GM18867 (cell line): ENCODE results near the gene NEU2.
A peak's percentile ranks its signal among the peaks of the same experiment; 100 is the strongest.
"Not testable (repeated sequence)": the region's sequence is repeated elsewhere in the genome, so short reads cannot be mapped to it uniquely, and the experiment has no call there.

Experiments
- ATAC-seq: cut with Tn5 transposase; IDR thresholded peaks from one replicate; pipeline ENCODE4 v1.9.1; 2021; ENCODE audit warnings: mild to moderate bottlenecking, moderate library complexity; ENCODE audit not compliant: unreplicated experiment

The NEU2 gene

DNA sequence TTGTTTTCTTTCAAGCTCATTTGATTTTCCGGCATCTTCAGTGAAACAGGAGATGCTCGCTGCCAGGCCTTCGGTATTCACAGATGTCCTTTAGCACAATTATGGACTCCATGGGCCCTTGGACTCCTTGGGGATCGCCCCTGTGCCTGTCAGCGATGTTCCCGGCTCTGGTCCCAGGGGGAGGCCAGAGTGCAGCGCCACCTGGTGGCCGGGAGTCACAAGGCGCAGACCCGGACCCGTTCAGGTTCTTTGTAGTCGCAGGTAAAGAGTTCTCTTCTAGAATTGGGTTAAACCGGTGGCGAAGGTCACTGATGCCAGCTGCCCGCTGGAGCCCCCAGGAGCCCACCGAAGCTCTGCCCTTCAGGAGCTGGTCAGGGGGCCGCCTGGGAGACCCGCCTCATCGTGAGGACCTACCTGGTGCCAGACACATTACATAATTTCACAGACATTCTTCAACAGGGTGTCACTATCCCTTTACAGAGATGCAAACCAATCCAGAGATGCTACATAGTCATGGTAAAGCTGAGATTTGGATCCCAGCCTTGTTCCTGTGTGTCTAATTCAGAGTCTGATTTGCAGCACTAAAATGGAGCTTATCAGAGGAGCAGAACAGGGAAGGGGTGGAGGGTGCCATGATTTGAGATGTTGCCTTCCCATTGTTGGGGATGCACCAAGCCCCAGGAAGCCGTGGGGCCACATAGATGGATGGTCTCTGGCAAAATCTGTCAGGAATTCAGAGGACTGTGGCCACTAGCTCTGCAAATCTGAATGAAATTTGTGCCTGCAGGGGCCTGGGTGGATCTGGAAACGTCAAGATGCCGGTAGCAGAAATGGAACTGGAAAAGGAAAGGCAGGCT, 21.7 kb downstream of the NEU2 start:
- no peak for ATAC-seq

DNA sequence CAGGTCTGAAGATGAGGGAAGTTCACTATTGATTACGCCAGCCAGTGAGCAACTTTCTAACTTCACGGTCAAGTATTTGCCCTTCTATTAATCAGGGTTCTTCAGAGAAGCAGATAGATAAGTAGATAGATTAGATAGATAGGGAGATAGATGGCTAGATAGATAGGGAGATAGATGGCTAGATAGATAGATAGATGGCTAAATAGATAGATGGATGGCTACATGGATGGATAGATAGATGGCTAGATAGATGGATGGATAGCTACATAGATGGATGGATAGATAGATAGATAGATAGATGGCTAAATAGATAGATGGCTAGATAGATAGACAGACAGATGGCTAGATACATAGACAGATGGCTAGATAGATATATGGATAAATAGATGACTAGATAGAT, 22.9 kb downstream of the NEU2 start:
- ATAC-seq = no peak

DNA sequence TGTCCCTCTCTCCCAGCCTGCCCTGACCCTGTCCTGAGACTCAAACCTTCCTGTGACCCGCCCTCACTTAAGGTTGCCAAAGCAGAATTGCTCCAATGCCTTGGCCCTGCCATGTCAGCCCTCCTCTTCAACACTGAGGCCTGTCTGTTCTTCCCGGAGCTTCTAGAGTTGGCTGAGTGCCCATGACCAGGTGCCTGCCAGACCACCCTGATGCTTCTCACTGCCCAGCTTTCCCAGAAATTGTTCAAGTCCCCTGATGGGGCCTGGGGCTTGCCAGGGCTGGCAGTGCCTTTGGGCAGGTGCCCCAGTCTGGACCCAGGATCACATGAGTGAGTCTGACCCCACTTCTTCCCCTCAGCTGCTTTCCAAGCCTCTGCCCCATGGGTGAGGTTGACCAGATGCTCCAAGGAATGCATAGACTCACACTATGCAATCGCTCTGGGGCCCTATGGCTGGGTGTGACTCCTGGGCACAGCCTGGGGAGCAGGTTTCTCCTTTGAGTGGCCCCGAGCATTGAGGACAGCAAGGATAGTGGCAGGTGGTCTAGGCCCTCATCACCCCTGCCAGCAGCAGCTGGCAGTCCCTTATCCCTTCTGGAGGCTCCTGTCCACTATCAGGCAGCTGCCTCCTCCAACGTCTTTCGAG, 24.6 kb downstream of the NEU2 start:
- ATAC-seq = no peak

DNA sequence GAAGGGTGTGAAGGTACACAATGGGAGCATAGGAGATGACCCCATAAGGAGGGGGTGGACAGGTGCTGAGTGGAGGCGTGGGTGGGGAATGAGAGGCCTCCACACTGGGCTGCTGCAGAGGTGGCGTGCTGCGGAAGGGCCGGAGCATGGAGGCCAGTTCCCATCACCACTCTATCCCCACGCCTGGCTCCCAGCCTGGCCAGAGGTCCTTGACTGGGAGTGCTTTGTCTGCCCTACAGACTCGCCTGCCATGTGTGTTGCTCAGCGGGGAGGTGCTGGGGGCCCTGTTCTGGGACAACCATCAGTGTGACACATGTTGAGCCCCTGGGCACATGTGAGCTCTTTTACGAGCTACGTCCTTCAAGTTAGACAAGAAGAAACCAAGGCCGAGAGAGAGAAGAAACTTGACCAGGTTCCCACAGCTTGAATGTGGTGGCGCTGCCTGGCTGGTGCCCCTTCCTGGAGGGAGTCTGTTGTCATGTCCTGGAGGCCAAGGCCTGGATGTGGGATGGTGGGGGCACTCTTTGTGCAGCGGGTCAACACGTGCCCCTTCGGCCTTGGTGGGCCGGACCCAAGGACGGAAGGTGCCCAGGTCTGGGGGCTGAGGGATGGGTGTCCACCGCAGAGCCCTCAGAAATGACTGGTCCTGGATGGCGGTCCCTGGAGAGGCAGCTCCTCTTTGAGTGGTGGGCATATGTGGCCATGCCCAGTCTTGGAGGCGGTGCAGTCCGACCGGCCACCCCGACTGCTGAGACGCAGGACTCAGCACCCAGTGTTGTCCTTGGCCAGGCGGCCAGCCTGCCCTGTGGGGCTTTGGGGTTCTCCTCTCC, 26.5 kb downstream of the NEU2 start:
- ATAC-seq = no peak

DNA sequence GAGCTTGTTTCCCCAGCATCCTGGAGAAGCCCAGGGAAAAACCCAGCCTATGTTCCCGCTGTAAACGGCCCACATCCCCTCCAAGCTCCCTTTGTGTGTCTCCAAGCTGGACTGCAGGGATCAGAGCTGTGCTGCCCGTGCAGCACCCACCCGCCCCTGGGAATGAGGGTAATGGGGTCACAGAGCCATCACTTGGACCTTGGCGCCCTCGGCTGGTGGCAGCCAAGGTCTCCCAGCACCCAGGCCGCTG, 27.0 kb downstream of the NEU2 start:
- ATAC-seq = no peak

DNA sequence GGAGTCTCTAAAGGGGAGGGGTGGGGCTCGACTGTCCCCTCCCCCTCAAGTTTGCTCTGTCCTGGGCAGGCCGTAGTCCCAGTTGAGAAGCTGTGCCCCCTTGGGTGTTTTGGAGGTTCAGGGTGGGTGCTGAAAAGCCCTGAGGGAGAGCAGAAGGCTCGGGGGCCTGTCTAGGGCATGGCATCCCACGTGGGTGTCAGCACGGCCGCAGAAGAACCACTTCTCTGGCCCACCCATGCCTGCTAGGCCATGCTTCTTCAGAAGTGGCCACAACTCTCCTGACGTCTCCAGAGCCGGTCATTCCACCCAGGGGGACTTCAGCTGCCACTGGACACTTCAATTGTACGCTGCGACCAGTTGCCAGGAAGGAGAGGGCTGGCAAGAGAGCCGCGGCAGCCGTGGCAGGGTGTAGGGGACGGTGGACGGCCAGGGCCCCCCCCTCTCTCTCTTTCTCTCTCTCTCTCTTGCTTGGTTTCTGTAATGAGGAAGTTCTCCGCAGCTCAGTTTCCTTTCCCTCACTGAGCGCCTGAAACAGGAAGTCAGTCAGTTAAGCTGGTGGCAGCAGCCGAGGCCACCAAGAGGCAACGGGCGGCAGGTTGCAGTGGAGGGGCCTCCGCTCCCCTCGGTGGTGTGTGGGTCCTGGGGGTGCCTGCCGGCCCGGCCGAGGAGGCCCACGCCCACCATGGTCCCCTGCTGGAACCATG, 27.5 kb downstream of the NEU2 start, which contains the start of gene INPP5D:
Gene INPP5D, plus strand, starts transcription at position 546 of the 704 bp plus-strand sequence. Its CDS starts 137 bp downstream, at position 683.
- peak; percentile 55 for ATAC-seq

DNA sequence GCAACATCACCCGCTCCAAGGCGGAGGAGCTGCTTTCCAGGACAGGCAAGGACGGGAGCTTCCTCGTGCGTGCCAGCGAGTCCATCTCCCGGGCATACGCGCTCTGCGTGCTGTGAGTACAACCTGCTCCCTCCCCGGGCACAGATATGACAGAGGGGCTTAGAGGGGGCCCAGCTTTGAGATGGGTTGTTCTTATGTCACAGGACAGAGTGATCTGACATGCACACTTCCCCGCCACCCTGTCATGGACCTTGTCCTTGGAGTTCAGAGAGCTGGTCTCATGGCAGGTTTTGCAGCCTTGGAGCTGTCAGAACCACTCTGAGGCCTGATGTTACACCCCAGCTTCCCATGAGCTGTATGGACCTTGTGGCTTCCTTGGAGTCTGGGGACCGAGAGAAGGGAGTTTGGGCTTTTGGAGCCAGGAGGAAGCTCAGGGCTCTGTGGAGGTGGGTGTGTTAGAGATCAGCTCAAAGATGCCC, 28.1 kb downstream of the NEU2 start:
- no peak for ATAC-seq

DNA sequence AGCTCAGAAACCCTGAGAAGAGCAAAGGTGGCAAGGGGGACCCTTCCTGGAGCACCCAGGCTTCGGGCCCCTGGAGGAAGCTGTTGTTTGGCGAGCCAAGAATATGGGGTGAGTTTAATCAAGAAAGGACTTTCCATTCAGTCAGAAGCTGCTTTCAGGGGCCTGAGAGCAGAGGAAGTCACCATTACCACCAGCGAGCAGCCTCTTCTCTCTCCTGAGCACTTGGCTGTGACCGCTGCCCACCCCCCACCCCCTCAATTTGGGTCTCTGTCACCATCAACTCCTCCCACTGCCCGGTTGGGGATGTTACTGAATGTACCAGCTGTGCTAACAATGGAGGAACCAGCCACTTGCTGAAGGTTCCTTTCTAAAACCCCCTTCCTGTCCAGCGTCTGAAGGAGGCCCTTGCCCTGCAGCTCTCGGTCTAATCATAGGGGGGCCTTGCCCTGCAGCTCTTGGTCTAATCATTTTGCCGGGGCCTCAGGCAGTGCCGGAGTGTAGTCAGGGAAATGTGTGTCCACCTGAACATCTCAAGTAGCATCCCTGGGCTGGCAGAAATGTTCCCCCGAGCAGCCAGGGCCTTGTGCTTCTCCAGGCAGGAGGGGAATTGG, 28.6 kb downstream of the NEU2 start:
- peak; percentile 22 for ATAC-seq

DNA sequence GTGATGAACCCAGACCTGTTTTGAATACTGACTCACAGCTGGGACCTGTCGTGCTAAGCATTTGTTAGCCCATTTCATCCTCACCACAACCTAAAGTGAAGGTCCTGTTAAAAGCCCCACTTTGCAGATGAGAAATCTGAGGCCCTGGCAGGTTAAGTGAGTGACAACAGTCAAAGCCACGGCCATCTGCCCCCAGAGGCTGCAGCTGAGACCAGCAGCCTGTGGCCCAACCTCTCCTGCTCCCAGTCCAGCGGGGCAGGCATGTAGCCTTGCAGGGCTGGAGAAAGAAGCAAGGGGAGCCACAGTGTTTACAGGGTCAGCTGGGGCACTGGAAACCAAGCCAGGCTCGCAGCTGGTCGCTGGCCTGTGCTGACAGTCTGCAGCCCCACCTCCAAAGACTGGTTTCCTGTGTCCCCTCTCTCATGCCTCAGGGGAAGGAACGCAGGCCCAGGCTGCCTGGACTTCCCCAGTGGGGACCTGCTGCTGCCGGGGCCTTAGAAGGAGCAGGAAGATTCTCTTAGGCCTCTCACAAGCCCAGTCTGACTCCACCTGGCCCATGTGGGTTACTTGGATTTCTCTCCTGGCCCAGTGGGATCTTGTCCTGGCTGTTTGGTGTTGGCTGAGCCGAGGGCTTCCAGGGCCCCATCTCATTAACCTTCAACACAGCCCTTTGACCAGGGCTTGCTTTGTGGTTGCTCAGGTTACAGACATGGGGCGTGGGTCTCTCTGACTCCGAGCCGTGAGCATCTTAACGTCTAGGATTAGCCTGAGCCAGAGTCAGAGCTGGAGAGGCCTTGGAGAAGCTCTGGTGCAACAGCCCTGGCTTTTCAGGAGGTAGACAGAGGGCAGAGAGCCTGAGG, 29.3 kb downstream of the NEU2 start:
- peak; percentile 31 for ATAC-seq

DNA sequence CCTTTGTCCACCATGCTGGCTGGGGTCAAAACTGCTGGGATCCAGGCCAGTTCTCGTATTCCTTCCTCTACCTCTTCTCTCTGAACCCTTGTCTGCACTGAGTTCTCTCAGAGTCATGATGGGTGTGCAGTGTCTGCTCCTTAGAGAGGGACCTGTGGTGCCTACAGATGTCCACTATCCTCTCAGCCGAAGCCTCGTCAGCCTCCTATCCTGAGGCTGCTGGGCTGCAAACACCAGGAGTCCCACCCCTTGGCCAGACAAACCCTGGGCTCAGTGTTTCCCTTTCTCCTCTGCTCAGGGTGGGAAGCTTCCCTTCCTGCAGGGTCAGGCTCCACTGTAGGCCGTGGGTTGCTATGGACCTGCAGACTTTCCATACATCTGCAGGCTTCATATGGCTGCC, 30.0 kb downstream of the NEU2 start:
- ATAC-seq = no peak

DNA sequence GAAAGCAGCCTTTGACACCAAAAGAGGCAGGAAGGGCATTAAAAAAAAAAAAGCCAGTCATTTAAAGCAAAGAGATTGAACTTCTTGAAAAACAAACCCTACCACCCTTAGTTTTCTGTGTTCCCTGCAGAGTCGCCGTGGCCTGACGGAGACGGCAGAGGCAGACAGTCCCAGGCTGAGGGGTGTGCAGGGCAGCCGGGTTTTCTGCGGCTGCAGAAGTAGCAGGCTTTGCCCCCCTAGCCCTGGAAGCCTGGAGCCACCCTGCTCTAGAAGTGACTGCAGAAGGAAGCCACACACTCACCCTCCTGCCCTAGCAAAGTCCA, 30.4 kb downstream of the NEU2 start:
- ATAC-seq = no peak

DNA sequence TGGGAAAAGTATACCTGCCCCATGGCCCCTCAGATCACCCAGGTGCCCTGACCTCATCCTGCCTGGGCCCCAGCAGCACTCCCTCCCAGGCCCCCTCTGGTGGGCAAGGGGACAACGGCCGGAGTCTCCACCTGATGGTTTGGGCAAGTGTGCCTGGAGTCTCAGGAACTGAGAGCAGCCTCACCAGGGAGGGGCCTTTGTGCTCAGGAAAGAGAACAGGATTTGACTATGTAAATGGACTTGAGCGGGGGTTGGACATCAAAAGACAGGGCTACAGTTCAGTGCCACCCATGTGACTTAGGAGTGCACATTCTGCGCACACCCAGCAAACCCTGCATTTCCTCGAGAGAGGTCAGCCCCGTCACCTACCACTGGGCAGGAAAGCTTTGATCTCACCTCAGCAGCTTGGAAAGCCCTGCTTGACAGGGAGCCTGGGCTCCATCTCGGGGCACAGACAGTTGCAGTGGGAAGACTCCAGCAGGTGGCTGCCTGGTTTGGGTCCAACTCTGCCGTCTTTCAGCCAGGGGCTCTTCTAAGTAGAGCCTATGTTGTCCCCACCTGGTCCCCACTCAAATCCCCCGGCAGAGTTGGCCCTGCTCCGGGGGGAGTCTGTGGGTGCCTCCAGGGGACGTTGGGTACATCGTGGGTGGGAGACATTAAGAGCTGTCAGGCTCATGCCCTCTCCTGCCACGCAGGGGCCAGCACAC, 30.9 kb downstream of the NEU2 start:
- peak; percentile 49 for ATAC-seq

DNA sequence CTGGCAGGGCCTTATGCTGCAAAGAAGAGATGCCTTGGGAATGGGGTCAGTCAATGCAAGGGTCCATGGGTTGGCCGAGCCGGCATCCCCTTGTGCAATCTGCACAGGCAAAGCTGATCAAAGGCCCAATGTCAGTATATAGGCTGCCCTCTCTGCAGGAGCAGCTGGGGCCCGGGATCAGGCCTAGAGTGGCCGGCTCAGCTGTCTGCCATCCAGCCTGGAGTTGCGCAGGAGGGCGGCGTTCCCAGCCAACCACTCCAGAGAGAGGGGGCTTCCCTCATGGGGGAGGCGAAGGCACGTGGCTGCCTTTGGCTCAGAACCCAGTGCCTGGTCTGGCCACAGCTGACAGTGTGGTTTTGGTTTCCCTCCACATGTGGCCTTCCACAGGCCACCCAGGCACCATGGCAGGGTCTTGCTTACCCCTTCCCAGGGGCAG, 31.5 kb downstream of the NEU2 start:
- ATAC-seq = no peak

DNA sequence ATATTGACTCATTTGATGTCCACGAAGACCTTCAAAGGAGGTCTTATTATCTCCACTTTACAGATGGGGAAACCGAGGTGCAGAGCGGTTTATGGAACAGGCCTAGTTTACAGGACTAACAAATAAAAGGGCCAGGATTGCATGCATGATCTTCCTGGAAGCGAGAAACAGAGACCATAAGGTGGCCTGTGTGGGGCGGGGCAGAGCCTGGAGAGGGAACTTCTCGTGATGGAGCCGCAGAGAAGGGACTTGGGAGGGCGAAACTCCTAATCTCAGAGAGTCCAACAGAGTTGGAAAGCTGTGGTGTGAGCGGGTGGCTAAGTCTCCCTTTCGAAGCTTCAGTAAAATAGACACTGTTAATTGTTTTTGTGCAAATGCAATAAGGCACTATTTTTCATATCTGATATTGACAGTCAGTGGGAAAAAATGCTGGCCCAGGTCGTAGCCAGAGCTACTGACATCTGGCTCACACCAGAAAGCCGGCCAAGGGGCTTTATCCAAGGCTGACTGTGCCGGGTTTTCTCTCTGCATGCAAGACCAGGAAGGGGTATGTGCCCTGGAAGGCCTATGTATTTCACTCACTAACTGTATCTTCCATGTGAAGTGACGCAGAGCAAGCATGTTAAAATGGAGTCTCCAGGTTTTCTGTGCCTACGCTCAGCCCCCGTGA, 32.2 kb downstream of the NEU2 start:
- no peak for ATAC-seq

DNA sequence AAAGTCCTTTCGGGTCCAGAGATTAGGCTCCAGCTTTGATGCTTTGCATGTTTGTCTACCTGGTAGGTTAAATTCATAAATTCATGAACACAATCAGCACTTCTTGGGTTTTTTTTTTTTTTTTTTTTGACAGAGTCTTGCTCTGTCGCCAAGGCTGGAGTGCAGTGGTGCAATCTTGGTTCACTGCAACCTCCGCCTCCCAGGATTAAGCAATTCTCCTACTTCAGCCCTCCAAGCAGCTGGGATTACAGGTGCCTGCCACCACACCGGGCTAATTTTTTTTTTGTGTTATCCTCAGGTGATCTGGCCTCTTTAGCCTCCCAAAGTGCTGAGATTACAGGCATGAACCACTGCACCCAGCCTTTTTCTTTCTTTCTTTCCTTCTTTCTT, 32.7 kb downstream of the NEU2 start:
- ATAC-seq = not testable (repeated sequence)

DNA sequence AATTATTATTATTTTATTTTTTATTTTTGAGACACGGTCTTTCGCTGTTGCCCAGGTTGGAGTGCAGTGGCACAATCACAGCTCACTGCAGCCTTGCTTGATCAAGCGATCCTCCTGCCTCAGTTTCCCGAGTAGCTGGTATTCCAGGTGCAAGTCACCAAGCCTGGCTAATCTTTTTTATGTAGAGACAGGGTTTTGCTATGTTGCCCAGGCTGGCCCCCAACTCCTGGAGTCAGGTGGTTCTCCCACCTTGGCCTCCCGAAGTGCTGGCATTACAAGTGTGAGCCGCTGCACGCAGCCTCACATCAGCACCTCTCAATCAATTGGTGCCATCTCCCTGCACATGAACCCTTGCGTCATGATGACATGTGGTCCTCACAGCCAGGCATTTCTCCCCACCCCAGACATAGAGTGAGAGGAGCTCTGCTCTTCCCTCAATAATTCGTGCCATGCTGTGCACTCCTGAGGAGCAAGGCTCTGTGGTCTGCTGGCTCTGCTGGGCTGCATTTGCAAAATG, 33.5 kb downstream of the NEU2 start:
- ATAC-seq = no peak

DNA sequence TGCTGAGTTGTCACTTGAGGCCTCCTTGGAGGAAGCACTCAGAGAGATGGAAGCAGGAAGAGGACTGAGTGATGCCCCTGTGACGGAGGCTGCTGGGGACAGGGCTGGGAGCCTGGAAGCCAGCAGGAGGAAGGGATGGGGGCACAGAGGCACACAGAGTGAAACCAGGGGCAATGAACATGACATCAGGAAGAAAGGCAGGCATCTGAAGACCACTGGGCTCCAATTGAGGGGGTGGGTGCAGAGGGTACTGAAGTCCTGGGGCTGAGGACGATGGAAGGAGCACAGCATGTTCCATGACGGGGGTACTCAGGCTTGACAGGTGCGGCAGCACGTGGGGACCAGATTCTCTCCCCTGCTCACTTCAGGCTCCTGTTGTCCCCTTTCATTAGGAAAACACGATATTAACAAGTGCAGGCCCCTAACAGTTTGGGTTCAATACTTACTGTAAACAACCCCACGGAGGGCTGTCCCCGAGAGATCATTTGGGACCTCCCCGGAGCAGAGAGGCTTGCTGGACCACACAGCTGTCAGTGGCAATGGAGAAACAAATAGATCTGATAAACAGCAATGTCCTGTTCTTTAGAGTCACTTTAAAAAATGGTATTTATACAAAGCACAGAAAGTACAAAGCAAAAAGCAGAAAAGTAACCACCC, 36.4 kb downstream of the NEU2 start:
- ATAC-seq = no peak

DNA sequence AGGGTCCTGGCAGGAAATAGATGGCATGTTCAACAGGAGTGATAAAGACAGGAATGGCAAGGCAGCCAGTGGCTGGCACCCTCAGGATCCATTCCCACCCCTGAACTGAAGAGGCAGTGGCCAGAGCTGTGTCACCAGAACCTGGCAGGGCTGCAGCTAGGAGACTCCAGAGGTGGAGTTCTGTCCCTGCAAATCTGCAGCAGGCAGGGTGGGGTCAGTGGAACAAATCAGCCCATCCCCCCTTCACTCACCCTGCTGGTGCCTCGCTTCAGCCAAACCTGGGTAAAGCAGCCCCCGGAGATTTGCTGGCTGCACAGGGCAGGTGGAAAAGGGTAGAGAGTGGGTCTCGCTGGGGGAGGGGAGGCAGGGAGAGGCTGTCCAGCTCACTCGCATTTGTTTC, 40.4 kb downstream of the NEU2 start:
- no peak for ATAC-seq
